Uterus (tissue), 4 donors: ENCODE measurements around the gene TADA2A. TPM values are rescaled to one million over a fixed set of nuclear protein-coding genes. Genes with fewer than 3 reads are reported as not detected.

Experiments
- DNase-seq, 2 donors: peaks; one replicate each; pipeline ENCODE4 v3.0.0-alpha.2; 2019 to 2020
- H3K27ac ChIP-seq, 2 donors: fragments of 200-600 bp; sonication (generic); 1 replicate in 1 of 2; 2 replicates in 1 of 2; pipeline ENCODE4 v1.5.1; 2016 to 2018
- H3K27me3 ChIP-seq, 2 donors: fragments of 200-600 bp; sonication (generic); one replicate each; pipeline ENCODE4 v1.5.1; 2018 to 2019; ENCODE audit warnings: control low read depth in 1 of 2
- H3K36me3 ChIP-seq, 2 donors: fragments of 200-600 bp; sonication (generic); one replicate each; pipeline ENCODE4 v1.5.1; 2019; ENCODE audit warnings: control low read depth in 1 of 2
- H3K4me1 ChIP-seq, 2 donors: fragments of 200-600 bp; sonication (generic); one replicate each; pipeline ENCODE4 v1.5.1; 2018 to 2019; ENCODE audit warnings: control low read depth in 1 of 2
- H3K4me3 ChIP-seq, 2 donors: fragments of 200-600 bp; sonication (generic); 1 replicate in 1 of 2; 2 replicates in 1 of 2; pipeline ENCODE4 v1.5.1; 2018 to 2019; ENCODE audit warnings: mild to moderate bottlenecking in 1 of 2
- H3K9me3 ChIP-seq, 2 donors: fragments of 200-600 bp; sonication (generic); one replicate each; pipeline ENCODE4 v1.5.1; 2019; ENCODE audit warnings: control low read depth in 1 of 2
- CTCF ChIP-seq, 4 experiments: fragments of 200-600 bp in 2 of 4; fragments of 450-650 bp in 2 of 4; sonication (generic) in 2 of 4; IDR thresholded peaks; one replicate each; pipeline ENCODE4 v1.5.1; 2016 to 2019; ENCODE audit warnings: antibody characterized with exemption in 4 of 4, mild to moderate bottlenecking in 2 of 4, moderate library complexity in 1 of 4
- POLR2A ChIP-seq, 2 donors: fragments of 450-650 bp; IDR thresholded peaks; one replicate each; pipeline ENCODE4 v1.6.1; 2016; ENCODE audit warnings: antibody characterized with exemption in 2 of 2, mild to moderate bottlenecking in 1 of 2, moderate library complexity in 1 of 2
- intact Hi-C: fragments of 100-400 bp; cut with DNase I; formaldehyde crosslinking; loops from one replicate; pipeline ENCODE4 v1.15.1; 2023; ENCODE audit warnings: low total_unique reads
- total RNA-seq, 4 donors: library from RNA; depleted of rRNA in 3 of 4; stranded (reverse); fragments of >200 nt in 3 of 4; gene quantifications; one replicate each; pipeline versions ENCODE4 v1.1.0 to v1.2.4, GENCODE V29; 2014 to 2023
- donor health status: DM: yes; HTN: yes; CAD: no.

The TADA2A gene
- total RNA-seq, 4 donors from 2014 or later: 13.8 to 40.8 (median 22.0) TPM

DNA sequence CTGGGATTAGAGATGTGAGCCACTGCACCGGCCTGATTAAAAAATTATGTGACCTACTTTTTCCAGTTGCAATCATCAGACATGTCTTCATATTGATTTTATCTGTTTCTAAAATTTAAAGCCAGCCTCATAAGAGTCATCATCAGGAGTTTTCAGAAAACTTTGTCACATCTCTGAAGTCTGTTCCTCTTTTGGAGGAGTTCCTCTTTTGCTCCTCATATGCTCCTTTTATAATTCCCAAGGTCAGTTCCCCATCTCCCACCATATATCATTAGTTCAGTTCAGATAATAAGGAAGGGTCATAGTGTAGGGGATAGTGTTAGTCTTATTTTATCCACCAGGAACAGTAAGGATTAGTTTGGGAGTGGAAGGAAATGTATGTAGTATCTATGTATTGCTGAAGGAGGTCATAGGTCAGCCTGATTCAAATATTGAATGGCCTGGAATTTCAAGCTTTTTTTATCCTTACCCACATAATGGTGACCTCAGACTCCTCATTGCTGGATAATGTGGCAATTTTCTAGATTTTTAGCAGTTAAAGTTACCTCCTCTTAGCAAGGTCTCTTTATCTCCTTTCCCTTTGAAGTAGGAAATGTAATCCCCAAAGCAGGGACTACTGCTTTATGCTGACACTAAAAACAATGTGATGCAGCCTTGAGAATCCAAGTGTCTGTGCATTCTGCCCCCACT is 69.2 kb downstream of the TADA2A start:
- no peaks in the 10 kb centered on the region for H3K36me3 ChIP-seq
- TF ChIP-seq CTCF (IDR thresholded peaks at IDR 0.05) (no peak), POLR2A (IDR thresholded peaks at IDR 0.05) (no peak)
- H3K27me3 ChIP-seq: no peaks in the 10 kb centered on the region
- H3K27ac ChIP-seq: no peak overlapping the region
- no peaks in the 10 kb centered on the region for H3K9me3 ChIP-seq
- H3K4me3 ChIP-seq: no peak overlapping the region
- H3K4me1 ChIP-seq: no peaks in the 10 kb centered on the region
- intact Hi-C loops: no loop called here
- no peak for DNase-seq

- intact Hi-C loops: no loop called here
- no peak for TF ChIP-seq POLR2A (IDR thresholded peaks at IDR 0.05)
- TF ChIP-seq CTCF (IDR thresholded peaks at IDR 0.05): no peak
- Histone ChIP-seq H3K4me1 (no peaks in the 10 kb centered on the region), H3K36me3 (no peaks in the 10 kb centered on the region), H3K4me3 (no peak overlapping the region), H3K27me3 (no peaks in the 10 kb centered on the region), H3K27ac (no peak overlapping the region), H3K9me3 (no peaks in the 10 kb centered on the region)
- no peak for DNase-seq
These were observed 69.9 kb downstream of the TADA2A start for GRCh38 chr17:37476431-37477120.

GRCh38 chr17:37478187-37478586 is 71.5 kb downstream of the TADA2A start:
- Histone ChIP-seq H3K27ac (no peak overlapping the region), H3K4me1 (no peaks in the 10 kb centered on the region), H3K27me3 (no peaks in the 10 kb centered on the region), H3K4me3 (no peak overlapping the region), H3K9me3 (no peaks in the 10 kb centered on the region), H3K36me3 (no peaks in the 10 kb centered on the region)
- DNase-seq: no peak
- intact Hi-C loops: no loop called here
- TF ChIP-seq POLR2A (IDR thresholded peaks at IDR 0.05) (no peak), CTCF (IDR thresholded peaks at IDR 0.05) (no peak)

GRCh38 chr17:37479025-37479424 is 72.3 kb downstream of the TADA2A start:
- H3K4me1 ChIP-seq: no peaks in the 10 kb centered on the region
- intact Hi-C loops: no loop called here
- H3K27ac ChIP-seq: no peak overlapping the region
- no peaks in the 10 kb centered on the region for H3K9me3 ChIP-seq
- no peak overlapping the region for H3K4me3 ChIP-seq
- TF ChIP-seq CTCF (IDR thresholded peaks at IDR 0.05): no peak
- TF ChIP-seq POLR2A (IDR thresholded peaks at IDR 0.05): no peak
- no peak for DNase-seq
- H3K27me3 ChIP-seq: no peaks in the 10 kb centered on the region
- no peaks in the 10 kb centered on the region for H3K36me3 ChIP-seq

DNA sequence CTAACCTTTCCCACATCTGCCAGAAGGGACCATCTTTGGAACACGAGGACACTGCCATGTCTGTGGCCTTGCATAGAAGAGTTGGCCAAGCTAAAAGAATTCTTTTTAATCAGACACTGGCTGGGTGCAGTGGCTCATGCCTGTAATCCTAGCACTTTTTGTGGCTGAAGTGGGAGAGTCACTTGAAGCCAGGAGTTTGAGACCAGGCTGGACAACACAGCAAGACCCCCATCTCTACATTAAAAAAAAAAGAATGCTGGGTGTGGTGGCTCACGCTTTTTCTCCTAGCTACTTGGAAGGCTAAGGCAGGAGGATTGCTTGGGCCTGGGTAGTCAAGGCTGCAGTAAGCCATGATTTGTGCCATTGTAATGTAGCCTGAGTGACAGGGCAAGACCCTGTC is 73.7 kb downstream of the TADA2A start:
- Histone ChIP-seq H3K36me3 (no peaks in the 10 kb centered on the region), H3K27ac (no peak overlapping the region), H3K4me3 (no peak overlapping the region), H3K9me3 (no peaks in the 10 kb centered on the region), H3K27me3 (no peaks in the 10 kb centered on the region), H3K4me1 (no peaks in the 10 kb centered on the region)
- TF ChIP-seq POLR2A (IDR thresholded peaks at IDR 0.05): no peak
- TF ChIP-seq CTCF (IDR thresholded peaks at IDR 0.05): no peak
- DNase-seq: no peak
- intact Hi-C loops: no loop called here
